Fibroblast of pulmonary artery (primary cell): ENCODE data around the gene HCN2.

ENCODE experiments used
- DNase-seq: peaks from one replicate; pipeline ENCODE4 v3.0.0-alpha.2; 2010; ENCODE audit warnings: low read depth
- H3K4me3 ChIP-seq: replicated peaks from 2 replicates; pipeline ENCODE4 v1.5.1; 2011; ENCODE audit warnings: low read depth, mild to moderate bottlenecking, control low read depth, low read length, moderate library complexity
- CTCF ChIP-seq: IDR thresholded peaks from 2 replicates; pipeline ENCODE4 v1.5.1; 2011; ENCODE audit warnings: mild to moderate bottlenecking, control low read depth, low read length, inconsistent platforms; ENCODE audit errors: missing control alignments

The HCN2 gene

GRCh38 chr19:560121-560520 lies 29.6 kb upstream of the HCN2 start:
- no peak overlapping the region for H3K4me3 ChIP-seq
- TF ChIP-seq CTCF, result no peak
- no peak for DNase-seq

GRCh38 chr19:566403-566802 lies 23.3 kb upstream of the HCN2 start:
- no peak for TF ChIP-seq CTCF
- peak; percentile 90 for DNase-seq
- H3K4me3 ChIP-seq, result peak overlapping the region; percentile 12

GRCh38 chr19:566844-567243 lies 22.8 kb upstream of the HCN2 start:
- peak overlapping the region; percentile 12 for H3K4me3 ChIP-seq
- TF ChIP-seq CTCF, result no peak
- DNase-seq, result no peak

GRCh38 chr19:567296-567900 lies 22.3 kb upstream of the HCN2 start:
- DNase-seq, result no peak
- no peak overlapping the region for H3K4me3 ChIP-seq
- TF ChIP-seq CTCF, result no peak

- TF ChIP-seq CTCF, result no peak
- no peak overlapping the region for H3K4me3 ChIP-seq
- no peak for DNase-seq
Measured at GRCh38 chr19:570251-570686, 19.4 kb upstream of the HCN2 start.

GRCh38 chr19:570937-571565 lies 18.6 kb upstream of the HCN2 start:
- DNase-seq, result peak; percentile 16
- TF ChIP-seq CTCF, result no peak
- peak overlapping the region; percentile 60 for H3K4me3 ChIP-seq

- peak overlapping the region; percentile 60 for H3K4me3 ChIP-seq
- TF ChIP-seq CTCF, result no peak
- peak; percentile 31 for DNase-seq
Measured at GRCh38 chr19:571566-571974, 18.1 kb upstream of the HCN2 start.
